Stimulated activated CD4-positive, alpha-beta T cell treated with anti-CD3 and anti-CD28 coated beads, Interleukin-1b, Interleukin-23, amount 100 ng/mL, for 4 hours (primary cell): Measurements from ENCODE around the gene GUSB.
"Not testable (repeated sequence)": the region's sequence is repeated elsewhere in the genome, so short reads cannot be mapped to it uniquely, and the experiment has no call there.

Experiments
- DNase-seq, 2 donors: peaks; one replicate each; pipeline ENCODE4 v3.0.0-alpha.2; 2020; ENCODE audit warnings: low read depth in 2 of 2

Gene GUSB

GRCh38 chr7:65975814-65976445 lies 6.1 kb downstream of the GUSB start:
- DNase-seq: no peak

DNA sequence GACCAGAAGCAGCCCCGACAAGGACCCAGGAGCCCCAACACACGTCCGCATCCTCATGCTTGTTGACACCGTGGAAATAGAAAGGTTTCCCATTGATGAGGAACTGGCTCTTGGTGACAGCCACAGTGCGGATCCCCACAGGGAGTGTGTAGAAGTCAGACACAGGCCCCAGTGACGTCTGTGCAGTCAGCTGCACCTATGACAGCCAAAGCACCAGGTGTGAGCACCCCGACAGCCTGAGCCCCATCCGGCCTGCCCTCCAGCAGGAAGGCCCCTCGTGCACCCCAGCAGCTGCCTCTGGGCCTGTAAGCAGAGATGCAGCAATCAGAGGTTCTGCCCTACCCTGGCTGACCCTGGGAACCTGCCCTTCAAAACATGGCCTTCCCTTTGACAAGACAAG lies 7.1 kb downstream of the GUSB start:
- no peak for DNase-seq

GRCh38 chr7:65974191-65974801 lies 7.7 kb downstream of the GUSB start:
- no peak for DNase-seq

DNA sequence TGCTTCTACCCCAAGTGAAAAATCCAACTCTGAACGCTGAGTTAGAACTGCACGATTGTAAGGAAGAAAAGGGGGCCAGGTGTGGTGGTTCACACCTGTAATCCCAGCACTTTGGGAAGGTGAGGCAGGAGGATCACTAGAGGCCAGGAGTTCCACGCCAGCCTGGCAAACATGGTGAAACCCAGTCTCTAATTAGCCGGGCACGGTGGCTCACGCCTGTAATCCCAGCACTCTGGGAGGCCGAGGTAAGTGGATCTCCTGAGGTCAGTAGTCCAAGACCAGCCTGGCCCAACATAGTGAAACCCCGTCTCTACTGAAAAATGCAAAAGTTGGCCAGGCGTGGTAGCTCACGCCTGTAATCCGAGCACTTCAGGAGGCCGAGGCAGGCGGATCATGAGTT lies 9.0 kb downstream of the GUSB start:
- no peak for DNase-seq

- DNase-seq: no peak
Observed at GRCh38 chr7:65971021-65971420, 11.0 kb downstream of the GUSB start.

DNA sequence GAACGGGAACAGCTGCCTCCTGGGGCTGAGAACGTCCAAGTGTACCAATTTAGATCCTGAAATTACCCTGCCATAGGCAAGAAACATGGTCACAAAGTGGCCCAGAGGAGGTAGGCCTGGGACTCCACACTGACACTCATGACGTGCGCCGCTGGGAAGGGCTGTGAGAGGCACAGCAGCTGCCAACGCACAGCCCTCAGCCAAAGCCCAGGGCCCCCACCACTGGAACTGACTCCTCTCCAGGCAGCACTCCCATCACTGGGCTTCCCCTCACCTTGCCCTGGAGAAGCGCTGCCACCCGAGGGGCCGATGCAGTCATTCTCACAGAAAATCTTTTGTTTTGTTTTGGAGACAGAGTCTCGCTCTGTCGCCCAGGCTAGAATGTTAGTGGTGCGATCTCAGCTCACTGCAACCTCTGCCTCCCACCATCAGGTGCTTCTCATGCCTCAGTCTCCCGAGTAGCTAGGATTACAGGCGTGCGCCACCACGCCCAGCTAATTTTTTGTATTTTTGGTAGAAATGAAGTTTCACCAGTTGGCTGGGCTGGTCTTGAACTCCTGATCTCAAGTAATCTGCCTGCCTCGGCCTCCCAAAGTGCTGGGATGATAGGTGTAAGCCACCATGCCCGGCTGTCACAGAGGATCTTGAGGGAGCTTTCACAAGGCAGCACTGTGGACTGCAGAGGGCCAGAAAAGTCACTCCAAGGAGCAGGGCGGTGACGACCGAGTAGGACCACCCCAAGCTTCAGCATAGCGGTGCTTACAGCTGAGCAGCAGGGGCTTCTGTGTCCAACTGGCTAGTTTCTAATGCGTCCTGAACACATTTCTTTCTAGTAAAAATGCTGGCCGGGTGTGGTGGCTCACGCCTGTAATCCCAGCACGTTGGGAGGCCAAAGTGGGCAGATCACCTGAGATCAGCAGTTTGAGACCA lies 13.5 kb downstream of the GUSB start:
- DNase-seq: no peak

DNA sequence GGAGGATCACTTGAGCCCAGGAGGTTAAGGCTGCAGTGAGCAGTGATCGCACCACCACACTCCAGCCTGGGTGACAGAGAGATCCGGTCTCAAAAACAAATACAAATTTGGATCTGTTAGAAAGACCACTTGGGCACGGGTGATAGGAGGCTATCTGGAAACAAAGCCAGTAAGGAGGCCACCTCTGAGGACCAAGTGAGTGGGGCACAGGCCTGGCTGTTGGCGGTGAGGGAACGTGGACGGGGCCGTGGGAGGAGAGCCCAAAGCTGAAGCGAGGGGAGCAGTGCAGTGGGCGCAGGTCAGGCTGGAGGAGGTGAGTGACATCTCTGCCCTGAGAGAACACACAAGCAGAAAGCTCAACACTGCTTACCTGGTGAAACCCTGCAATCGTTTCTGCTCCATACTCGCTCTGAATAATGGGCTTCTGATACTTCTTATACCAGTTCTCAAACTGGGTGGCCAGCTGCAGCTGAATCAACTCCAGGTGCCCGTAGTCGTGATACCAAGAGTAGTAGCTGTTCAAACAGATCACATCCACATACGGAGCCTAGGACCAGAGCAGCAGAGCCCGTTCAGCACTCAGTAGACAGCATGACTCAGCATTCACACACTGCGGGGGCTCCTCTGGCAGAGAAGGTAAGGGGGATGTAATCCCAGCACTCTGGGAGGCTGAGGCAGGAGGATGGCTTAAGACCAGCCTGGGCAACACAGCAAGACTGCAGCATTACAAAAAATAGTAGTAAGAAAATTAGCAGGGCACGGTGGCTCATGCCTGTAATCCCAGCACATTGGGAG lies 14.5 kb downstream of the GUSB start:
- no peak for DNase-seq

- no peak for DNase-seq
Observed at GRCh38 chr7:65966146-65966545, 15.9 kb downstream of the GUSB start.

GRCh38 chr7:65964671-65965070 lies 17.3 kb downstream of the GUSB start:
- not testable (repeated sequence) for DNase-seq

DNA sequence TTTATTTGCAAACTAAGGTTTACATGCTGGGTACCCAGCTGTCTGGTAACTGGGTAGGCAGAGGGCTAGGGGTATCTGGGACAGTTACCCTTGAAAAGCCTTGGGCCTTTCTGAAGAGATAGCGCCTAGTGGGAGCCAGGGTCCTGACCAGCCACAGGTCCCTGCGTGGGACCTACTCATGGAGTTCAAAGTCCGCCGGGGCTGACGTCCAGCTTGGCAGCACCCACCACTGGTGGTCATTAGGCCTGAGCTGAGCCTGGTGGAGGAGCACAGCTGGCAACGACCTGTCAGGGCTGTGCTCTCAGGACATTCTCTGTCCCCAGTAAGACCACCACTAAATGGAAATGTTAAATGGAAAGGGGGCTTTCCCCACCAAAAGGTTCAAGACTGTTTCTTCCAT lies 20.0 kb downstream of the GUSB start:
- DNase-seq: no peak

DNA sequence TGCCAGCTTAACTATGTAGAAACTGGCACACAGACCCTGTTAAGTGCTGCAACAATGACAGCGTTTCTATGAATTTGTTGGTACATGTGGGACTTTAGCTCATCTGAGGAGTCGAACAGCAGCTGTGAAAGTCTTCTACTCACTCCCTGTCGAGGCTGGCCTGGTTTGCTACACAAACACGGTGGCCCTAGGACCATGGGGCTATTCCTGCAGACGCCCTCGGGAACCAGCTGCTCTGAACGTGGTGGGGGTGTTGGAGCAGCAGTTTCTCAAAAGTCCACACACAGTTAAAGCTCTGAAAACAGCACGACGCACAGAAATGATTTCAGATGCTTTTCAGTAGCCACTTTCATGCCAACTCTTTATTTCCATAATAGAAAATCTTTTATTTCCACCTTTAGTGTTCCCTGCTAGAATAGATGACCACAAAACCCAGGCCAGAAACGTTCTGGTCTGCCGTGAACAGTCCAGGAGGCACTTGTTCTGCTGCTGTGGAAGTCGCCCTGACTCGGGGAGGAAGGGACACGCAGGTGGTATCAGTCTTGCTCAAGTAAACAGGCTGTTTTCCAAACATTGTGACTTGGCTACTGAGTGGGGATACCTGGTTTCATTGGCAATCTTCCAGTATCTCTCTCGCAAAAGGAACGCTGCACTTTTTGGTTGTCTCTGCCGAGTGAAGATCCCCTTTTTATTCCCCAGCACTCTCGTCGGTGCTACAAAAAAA lies 21.5 kb downstream of the GUSB start:
- DNase-seq: no peak

- DNase-seq: no peak
Observed at GRCh38 chr7:65955718-65956117, 26.3 kb downstream of the GUSB start.

DNA sequence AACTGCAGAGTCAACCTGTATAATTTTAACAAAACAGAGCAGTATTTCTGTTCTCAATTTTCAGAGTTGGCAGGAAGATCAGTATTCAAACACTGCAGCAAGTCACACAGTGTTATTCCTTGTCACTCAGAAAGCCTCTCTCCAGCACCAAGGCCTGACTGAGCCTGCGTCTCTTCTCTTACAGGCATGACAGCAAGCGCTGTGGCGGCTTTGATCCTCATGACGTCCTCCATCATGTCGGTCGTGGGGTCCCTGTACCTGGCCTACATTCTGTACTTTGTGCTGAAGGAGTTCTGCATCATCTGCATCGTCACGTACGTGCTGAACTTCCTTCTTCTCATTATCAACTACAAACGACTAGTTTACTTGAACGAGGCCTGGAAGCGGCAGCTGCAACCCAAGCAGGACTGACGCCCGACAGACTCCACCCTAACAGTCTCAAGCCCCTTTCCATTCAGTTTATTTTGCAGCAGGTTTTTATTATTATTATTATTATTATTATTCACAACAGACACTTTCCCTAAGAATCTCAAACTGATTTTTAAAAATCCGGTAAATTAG lies 28.0 kb downstream of the GUSB start:
- no peak for DNase-seq

DNA sequence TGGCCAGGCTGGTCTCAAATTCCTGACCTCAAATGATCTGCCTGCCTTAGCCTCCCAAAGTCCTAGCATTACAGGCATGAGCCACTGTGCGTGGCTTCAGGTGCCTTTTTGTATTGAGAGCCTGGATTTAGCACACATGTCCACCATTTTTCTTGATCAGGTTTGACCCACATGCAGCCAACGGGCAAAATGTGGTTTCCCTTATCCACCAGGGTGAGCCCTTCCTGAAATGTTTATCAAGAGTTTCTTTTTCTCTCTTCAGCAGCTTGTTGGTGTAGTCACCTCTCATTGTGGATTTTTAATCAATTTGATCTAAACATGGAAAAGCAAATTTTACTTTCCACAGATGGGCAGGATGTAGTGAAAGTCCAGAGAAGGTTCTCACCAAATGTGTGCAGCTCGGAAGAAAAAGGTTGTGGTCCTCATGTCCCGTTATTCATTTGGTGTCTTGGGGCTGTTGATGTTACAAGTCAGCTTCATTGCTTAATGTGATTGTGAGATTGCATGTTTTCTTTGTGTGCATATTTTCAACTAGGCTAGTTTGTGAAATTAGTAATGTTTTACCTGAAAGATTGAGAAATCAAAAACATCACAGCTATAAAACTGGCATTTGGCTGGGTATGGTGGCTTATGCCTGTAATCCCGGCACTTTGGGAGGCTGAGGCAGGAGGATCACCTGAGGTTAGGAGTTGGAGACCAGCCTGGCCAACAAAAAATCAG lies 28.9 kb downstream of the GUSB start:
- DNase-seq: no peak

GRCh38 chr7:65951837-65952578 lies 30.0 kb downstream of the GUSB start:
- DNase-seq: no peak

GRCh38 chr7:65946904-65947303 lies 35.1 kb downstream of the GUSB start:
- DNase-seq: no peak

- not testable (repeated sequence) for DNase-seq
Observed at GRCh38 chr7:65945787-65946186, 36.2 kb downstream of the GUSB start.

DNA sequence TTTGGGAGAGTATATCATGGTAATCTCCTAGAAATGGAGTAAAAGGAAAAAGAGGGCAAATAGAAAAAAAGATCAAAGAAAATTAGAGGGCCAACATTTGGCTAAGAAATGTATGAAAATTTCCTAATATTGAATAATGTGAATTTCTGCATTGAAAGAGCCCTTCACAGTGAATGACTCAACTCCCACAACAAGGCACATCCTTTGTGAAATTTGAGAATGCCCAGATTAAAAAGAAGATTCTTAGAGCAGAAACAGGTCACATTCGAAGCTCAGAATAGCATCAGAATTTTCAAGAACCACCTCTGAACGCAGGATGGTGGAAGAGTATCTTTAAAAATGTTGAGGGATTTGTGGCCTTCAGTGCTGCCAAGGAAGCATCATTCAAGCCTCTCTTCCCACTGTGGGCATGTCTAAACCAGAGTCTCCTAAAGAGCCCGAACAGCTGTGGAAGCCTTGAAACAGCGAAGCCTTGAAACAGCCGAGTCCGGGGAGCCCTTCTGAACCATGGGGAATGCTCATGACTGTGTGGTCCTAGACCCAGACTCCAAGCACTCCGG lies 43.6 kb downstream of the GUSB start:
- DNase-seq: no peak

DNA sequence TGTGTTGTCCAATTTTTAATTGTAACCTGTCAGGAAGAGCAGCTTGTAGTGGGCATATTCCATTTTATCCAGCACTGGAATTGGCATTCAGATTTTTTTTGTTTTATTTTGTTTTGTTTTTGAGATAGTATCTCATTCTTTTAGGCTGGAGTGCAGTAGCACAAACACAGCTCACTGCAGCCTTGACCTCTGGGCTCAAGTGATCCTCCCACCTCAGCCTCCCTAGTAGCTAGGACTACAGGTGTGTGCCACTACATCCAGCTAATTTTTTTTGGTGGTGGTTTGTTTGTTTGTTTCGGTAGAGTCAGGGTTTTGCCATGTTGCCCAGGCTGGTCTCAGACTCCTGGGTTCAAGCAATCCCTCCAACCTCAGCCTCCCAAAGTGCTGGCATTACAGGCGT lies 44.7 kb downstream of the GUSB start:
- DNase-seq: no peak
